Mesothelial cell of epicardium (in vitro differentiated cells): ENCODE data around the gene CAPS2. TPM values are rescaled to one million over a fixed set of nuclear protein-coding genes. Genes with fewer than 3 reads are reported as not detected.
"Not testable (repeated sequence)": the region's sequence is repeated elsewhere in the genome, so short reads cannot be mapped to it uniquely, and the experiment has no call there.

Experiments used
- DNase-seq, 2 experiments: peaks; one replicate each; pipeline ENCODE4 v3.0.0; 2021; ENCODE audit warnings: low spot score in 2 of 2; ENCODE audit not compliant: unreplicated experiment in 2 of 2
- H3K27ac Mint-ChIP-seq: 2 replicates; pipeline ENCODE4 v1.8.0; 2021; ENCODE audit warnings: mixed read lengths
- H3K27me3 Mint-ChIP-seq: 2 replicates; pipeline ENCODE4 v1.8.0; 2021; ENCODE audit warnings: low read depth, mixed read lengths
- H3K36me3 Mint-ChIP-seq: 2 replicates; pipeline ENCODE4 v1.8.0; 2021; ENCODE audit warnings: mixed read lengths
- H3K4me1 Mint-ChIP-seq: 2 replicates; pipeline ENCODE4 v1.8.0; 2021; ENCODE audit warnings: mixed read lengths
- H3K4me3 Mint-ChIP-seq: 2 replicates; pipeline ENCODE4 v1.8.0; 2021; ENCODE audit warnings: mild to moderate bottlenecking, moderate library complexity, mixed read lengths
- H3K9me3 Mint-ChIP-seq: 2 replicates; pipeline ENCODE4 v1.8.0; 2021; ENCODE audit warnings: mixed read lengths
- total RNA-seq: library from RNA; stranded (reverse); gene quantifications from 3 replicates; pipeline ENCODE4 v1.2.1, GENCODE V29; 2021
- TF ChIP-seq, protein P1 (sequence below): fragments of 200-600 bp; sonication (generic); IDR thresholded peaks from one replicate; pipeline ENCODE4 v1.5.0; 2021; ENCODE audit warnings: antibody characterized with exemption; ENCODE audit not compliant: unreplicated experiment

CAPS2 gene
- total RNA-seq, 1 donor from 2014 or later: 21.5 TPM

DNA sequence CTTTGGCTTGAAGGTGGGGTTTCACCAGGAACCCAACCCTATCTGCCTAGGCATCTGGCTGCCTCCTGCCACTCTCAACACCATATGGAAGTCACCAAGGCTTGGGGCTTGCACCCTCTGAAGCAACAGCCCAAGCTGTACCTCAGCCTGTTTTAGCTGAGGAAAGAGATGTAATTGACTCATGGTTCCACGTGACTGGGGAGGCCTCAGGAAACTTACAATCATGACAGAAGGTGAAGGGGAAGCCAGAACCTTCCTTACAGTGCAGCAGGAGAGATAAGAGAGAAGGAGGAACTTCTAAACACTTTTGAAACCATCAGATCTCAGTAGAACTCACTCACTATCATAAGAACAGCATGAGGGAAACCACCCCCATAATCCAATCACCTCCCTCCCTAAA is 31.3 kb upstream of the CAPS2 start:
- TF ChIP-seq, protein P1, sequence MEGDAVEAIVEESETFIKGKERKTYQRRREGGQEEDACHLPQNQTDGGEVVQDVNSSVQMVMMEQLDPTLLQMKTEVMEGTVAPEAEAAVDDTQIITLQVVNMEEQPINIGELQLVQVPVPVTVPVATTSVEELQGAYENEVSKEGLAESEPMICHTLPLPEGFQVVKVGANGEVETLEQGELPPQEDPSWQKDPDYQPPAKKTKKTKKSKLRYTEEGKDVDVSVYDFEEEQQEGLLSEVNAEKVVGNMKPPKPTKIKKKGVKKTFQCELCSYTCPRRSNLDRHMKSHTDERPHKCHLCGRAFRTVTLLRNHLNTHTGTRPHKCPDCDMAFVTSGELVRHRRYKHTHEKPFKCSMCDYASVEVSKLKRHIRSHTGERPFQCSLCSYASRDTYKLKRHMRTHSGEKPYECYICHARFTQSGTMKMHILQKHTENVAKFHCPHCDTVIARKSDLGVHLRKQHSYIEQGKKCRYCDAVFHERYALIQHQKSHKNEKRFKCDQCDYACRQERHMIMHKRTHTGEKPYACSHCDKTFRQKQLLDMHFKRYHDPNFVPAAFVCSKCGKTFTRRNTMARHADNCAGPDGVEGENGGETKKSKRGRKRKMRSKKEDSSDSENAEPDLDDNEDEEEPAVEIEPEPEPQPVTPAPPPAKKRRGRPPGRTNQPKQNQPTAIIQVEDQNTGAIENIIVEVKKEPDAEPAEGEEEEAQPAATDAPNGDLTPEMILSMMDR: no peak
- no peaks in the 10 kb centered on the region for H3K27me3 Mint-ChIP-seq
- peaks cover 7% of the 10 kb centered on the region for H3K36me3 Mint-ChIP-seq

DNA sequence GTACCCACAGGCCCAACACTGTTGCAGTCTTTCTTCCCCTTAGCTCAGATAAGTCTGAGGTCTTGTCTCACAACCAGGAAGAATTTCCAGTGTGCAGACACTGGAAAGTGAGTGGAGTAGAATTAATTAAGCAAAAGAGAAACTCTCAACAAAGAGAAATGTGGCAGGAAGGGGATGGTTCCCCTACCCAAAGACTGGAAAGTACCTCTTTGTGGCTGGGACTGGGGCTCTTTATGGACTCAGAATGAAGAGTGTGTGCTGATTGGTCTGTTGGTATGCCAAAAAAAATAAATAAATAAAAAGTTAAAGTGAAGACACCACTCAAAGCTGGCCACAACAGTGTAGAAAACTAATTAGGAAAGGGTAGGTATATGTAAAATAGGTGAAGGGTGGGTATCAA is 30.8 kb upstream of the CAPS2 start:
- DNase-seq: no peak
- Mint-ChIP-seq H3K36me3 (peaks cover 7% of the 10 kb centered on the region), H3K9me3 (peaks cover 12% of the 10 kb centered on the region), H3K4me1 (no peaks in the 10 kb centered on the region), H3K27me3 (no peaks in the 10 kb centered on the region), H3K4me3 (no peak overlapping the region), H3K27ac (no peak overlapping the region)
- TF ChIP-seq, protein P1: no peak

More for the DNA sequence above, 31.3 kb upstream of the CAPS2 start:
- H3K4me1 Mint-ChIP-seq: no peaks in the 10 kb centered on the region
- DNase-seq: no peak
- peaks cover 12% of the 10 kb centered on the region for H3K9me3 Mint-ChIP-seq
- H3K4me3 Mint-ChIP-seq: no peak overlapping the region
- H3K27ac Mint-ChIP-seq: no peak overlapping the region

DNA sequence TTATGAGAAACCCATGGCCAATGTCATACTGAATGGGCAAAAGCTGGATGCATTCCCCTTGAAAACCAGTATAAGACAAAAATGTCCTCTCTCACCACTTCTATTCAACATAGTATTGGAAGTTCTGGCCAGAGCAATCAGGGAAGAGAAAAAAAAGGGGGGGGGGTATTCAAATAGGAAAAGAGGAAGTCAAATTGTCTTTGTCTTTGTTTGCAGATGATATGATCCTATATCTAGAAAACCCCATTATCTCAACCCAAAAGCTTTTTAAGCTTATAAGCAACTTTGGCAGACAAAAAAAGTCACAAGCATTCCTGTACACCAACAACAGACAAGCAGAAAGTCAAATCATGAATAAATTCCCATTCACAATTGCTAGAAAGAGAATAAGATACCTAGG is 23.9 kb upstream of the CAPS2 start:
- Mint-ChIP-seq H3K4me3 (no peak overlapping the region), H3K27ac (no peak overlapping the region), H3K9me3 (peaks cover 44% of the 10 kb centered on the region), H3K27me3 (no peaks in the 10 kb centered on the region), H3K36me3 (peaks cover 30% of the 10 kb centered on the region), H3K4me1 (no peaks in the 10 kb centered on the region)
- TF ChIP-seq, protein P1: no peak
- no peak for DNase-seq

DNA sequence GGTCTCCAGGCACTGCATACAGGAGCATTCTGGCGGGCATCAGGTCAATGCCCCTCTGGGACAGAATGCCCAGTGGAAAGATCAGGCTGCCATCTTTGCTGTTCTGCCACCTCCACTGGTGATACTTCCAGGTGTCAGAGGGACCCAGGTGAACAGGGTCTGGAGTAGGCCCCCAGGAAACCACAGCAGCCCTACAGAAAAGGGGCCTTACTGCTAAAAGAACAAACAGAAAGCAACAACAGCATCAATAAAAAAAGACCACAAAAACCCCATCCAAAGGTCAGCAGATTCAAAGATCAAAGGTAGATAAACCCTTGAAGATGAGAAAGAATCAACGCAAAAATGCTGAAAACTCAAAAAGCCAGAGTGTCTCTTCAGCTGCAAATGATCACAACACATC is 20.3 kb upstream of the CAPS2 start:
- TF ChIP-seq, protein P1: no peak
- H3K27ac Mint-ChIP-seq: no peak overlapping the region
- no peaks in the 10 kb centered on the region for H3K4me1 Mint-ChIP-seq
- peaks cover 28% of the 10 kb centered on the region for H3K36me3 Mint-ChIP-seq
- peaks cover 40% of the 10 kb centered on the region for H3K9me3 Mint-ChIP-seq
- H3K4me3 Mint-ChIP-seq: no peak overlapping the region
- no peaks in the 10 kb centered on the region for H3K27me3 Mint-ChIP-seq
- no peak for DNase-seq

DNA sequence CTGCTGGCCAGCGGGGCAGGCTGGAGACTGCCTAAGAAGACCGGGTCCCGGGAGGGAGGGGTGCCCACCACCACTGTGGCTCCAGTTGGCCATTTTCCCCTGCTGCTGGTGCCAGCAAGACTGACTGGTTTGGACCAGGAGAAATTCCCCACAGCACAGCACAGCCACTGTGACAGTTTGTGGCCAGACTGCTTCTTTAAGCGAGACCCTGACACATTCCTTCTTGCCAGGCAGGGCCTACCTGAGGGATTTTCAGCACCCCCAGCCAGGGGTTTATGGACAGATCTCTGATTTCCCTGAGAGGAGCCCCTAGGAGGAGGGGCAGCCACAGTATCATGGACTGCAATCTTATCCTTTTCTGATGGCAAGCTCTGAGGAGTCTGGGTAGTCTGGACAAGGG is 19.8 kb upstream of the CAPS2 start:
- H3K4me3 Mint-ChIP-seq: no peak overlapping the region
- H3K4me1 Mint-ChIP-seq: no peaks in the 10 kb centered on the region
- H3K27ac Mint-ChIP-seq: no peak overlapping the region
- DNase-seq: no peak
- TF ChIP-seq, protein P1: no peak
- peaks cover 25% of the 10 kb centered on the region for H3K36me3 Mint-ChIP-seq
- peaks cover 35% of the 10 kb centered on the region for H3K9me3 Mint-ChIP-seq
- no peaks in the 10 kb centered on the region for H3K27me3 Mint-ChIP-seq

DNA sequence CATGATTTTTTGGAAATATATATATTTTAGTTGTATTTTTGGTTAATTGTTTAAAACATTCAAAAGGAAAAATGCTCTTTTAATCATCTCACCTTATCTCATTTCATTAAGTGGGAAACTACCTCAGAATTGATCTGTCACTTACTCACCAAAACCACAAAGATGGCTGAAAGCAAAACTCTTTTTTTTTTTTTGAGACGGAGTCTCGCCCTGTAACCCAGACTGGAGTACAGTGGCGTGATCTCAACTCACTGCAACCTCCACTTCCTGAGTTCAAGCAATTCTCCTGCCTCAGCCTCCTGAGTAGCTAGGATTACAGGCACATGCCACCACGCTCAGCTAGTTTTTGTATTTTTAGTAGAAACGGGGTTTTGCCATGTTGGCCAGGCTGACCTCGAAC is 16.1 kb upstream of the CAPS2 start:
- H3K36me3 Mint-ChIP-seq, H3K4me1 Mint-ChIP-seq, DNase-seq, H3K27me3 Mint-ChIP-seq, H3K9me3 Mint-ChIP-seq, H3K27ac Mint-ChIP-seq, H3K4me3 Mint-ChIP-seq: not testable (repeated sequence)
